A549 (cell line): ENCODE results near the gene CCSER1. TPM values are rescaled to one million over a fixed set of nuclear protein-coding genes. Genes with fewer than 3 reads are reported as not detected.

Source experiments
- ATAC-seq, 2 experiments: fragments of 200-7000 bp in 1 of 2; fragments of >200 bp in 1 of 2; cut with Nextera tagmentation in 1 of 2; cut with Tn5 transposase in 1 of 2; 3 replicates each; pipeline versions ENCODE4 v1.8.0 to v1.9.1; 2018 to 2020; ENCODE audit warnings: mild to moderate bottlenecking in 1 of 2, moderate library complexity in 1 of 2
- CTCF ChIA-PET: fragments of 300-600 bp; sonication (Branson Sonifier 250); formaldehyde crosslinking; extraction: SDS; loops from one replicate; lab custom pipeline; 2021; ENCODE audit warnings: antibody characterized with exemption, inconsistent platforms; lab: Yijun Ruan, JAX
- POLR2A ChIA-PET: fragments of 350-600 bp; formaldehyde crosslinking; extraction: SDS; loops from one replicate; lab custom pipeline; 2021; ENCODE audit warnings: antibody characterized with exemption, inconsistent platforms; lab: Yijun Ruan, JAX
- DNase-seq, 2 experiments: peaks; one replicate each; pipeline versions ENCODE4 v3.0.0 to v3.0.0-alpha.2; 2011 to 2016; ENCODE audit warnings: low read depth in 1 of 2, low spot score in 1 of 2
- FAIRE-seq: peaks from 2 replicates; lab custom pipeline; 2011; peaks lifted over from hg19 to GRCh38; lab: Jason Lieb, UNC
- H3K27ac ChIP-seq, 2 experiments: fragments of >200 bp; sonication (Bioruptor Twin); formaldehyde crosslinking; 3 replicates each; pipeline ENCODE4 v1.5.1; 2016 to 2017
- H3K4me1 ChIP-seq: fragments of >200 bp; sonication (Bioruptor Twin); formaldehyde crosslinking; 3 replicates; pipeline ENCODE4 v1.6.1; 2016
- H3K4me2 ChIP-seq: fragments of >200 bp; sonication (Bioruptor Twin); formaldehyde crosslinking; 3 replicates; pipeline ENCODE4 v1.6.1; 2016
- H3K4me3 ChIP-seq: fragments of >200 bp; sonication (Bioruptor Twin); formaldehyde crosslinking; 3 replicates; pipeline ENCODE4 v1.5.1; 2016
- H3K9me3 ChIP-seq: fragments of >200 bp; sonication (Bioruptor Twin); formaldehyde crosslinking; 3 replicates; pipeline ENCODE4 v1.6.1; 2016
- ATOH8 ChIP-seq: fragments of 250-450 bp; sonication (Bioruptor Pico); IDR thresholded peaks from 2 replicates; pipeline ENCODE4 v1.5.0; 2020; ENCODE audit warnings: low read depth, mild to moderate bottlenecking, moderate library complexity
- BHLHE40 ChIP-seq: IDR thresholded peaks from 2 replicates; pipeline ENCODE4 v1.6.1; 2012; ENCODE audit warnings: low read depth, low read length, inconsistent platforms
- CBX2 ChIP-seq: fragments of 200-600 bp; sonication (generic); IDR thresholded peaks from 2 replicates; pipeline ENCODE4 v1.6.1; 2016; ENCODE audit warnings: low read depth, mild to moderate bottlenecking, borderline replicate concordance
- CEBPB ChIP-seq, 2 experiments: fragments of >200 bp in 1 of 2; sonication (Bioruptor Twin) in 1 of 2; formaldehyde crosslinking in 1 of 2; IDR thresholded peaks; 2 replicates each; pipeline ENCODE4 v1.6.1; 2012 to 2016
- CHD2 ChIP-seq: fragments of 150-350 bp; IDR thresholded peaks from 2 replicates; pipeline ENCODE4 v1.6.1; 2014; ENCODE audit warnings: low read length; ENCODE audit not compliant: partially characterized antibody
- CHD4 ChIP-seq: fragments of 200-600 bp; sonication (generic); IDR thresholded peaks from 2 replicates; pipeline ENCODE4 v1.6.1; 2016; ENCODE audit warnings: antibody characterized with exemption, mild to moderate bottlenecking, borderline replicate concordance
- EHMT2 ChIP-seq: fragments of 200-600 bp; sonication (generic); IDR thresholded peaks from 2 replicates; pipeline ENCODE4 v1.6.1; 2016; ENCODE audit warnings: antibody characterized with exemption, low read depth, mild to moderate bottlenecking, moderate library complexity
- EP300 ChIP-seq, 2 experiments: fragments of >200 bp; sonication (Bioruptor Twin); formaldehyde crosslinking; IDR thresholded peaks; 2 replicates in 1 of 2; 3 replicates in 1 of 2; pipeline ENCODE4 v1.6.1; 2016 to 2017
- HDAC2 ChIP-seq: fragments of 200-600 bp; sonication (generic); IDR thresholded peaks from 2 replicates; pipeline ENCODE4 v1.6.1; 2016
- HES2 ChIP-seq: fragments of >200 bp; sonication (Bioruptor Twin); formaldehyde crosslinking; IDR thresholded peaks from 2 replicates; pipeline ENCODE4 v1.6.1; 2016
- HEYL ChIP-seq: fragments of 250-450 bp; sonication (Bioruptor Pico); IDR thresholded peaks from 2 replicates; pipeline ENCODE4 v1.8.0; 2021; ENCODE audit warnings: mild to moderate bottlenecking, moderate library complexity
- HMGXB4 ChIP-seq: fragments of 250-450 bp; sonication (Bioruptor Pico); IDR thresholded peaks from 2 replicates; pipeline ENCODE4 v1.5.0; 2021; ENCODE audit warnings: mild to moderate bottlenecking, moderate library complexity, borderline replicate concordance
- HOXA7 ChIP-seq: fragments of 250-450 bp; sonication (Bioruptor Pico); IDR thresholded peaks from 2 replicates; pipeline ENCODE4 v1.5.0; 2020; ENCODE audit warnings: mild to moderate bottlenecking, moderate library complexity
- HOXB13 ChIP-seq: fragments of 250-450 bp; sonication (Bioruptor Pico); IDR thresholded peaks from 2 replicates; pipeline ENCODE4 v1.5.0; 2020; ENCODE audit warnings: low read depth, mild to moderate bottlenecking, moderate library complexity
- JUNB ChIP-seq: fragments of >200 bp; sonication (Bioruptor Twin); formaldehyde crosslinking; IDR thresholded peaks from 2 replicates; pipeline ENCODE4 v1.6.1; 2016
- MAFK ChIP-seq: fragments of 450-650 bp; IDR thresholded peaks from 2 replicates; pipeline ENCODE4 v1.6.1; 2014; ENCODE audit not compliant: partially characterized antibody
- MAX ChIP-seq: IDR thresholded peaks from 2 replicates; pipeline ENCODE4 v1.6.1; 2012
- NFE2L2 ChIP-seq: fragments of 150-350 bp; conservative IDR thresholded peaks from 2 replicates; pipeline ENCODE4 v1.6.1; 2014; ENCODE audit warnings: low read length
- NPAS2 ChIP-seq: fragments of 250-450 bp; sonication (Bioruptor Pico); IDR thresholded peaks from 2 replicates; pipeline ENCODE4 v1.8.0; 2022; ENCODE audit warnings: mild to moderate bottlenecking, moderate library complexity, borderline replicate concordance
- NR3C1 ChIP-seq: fragments of >200 bp; sonication (Bioruptor Twin); formaldehyde crosslinking; IDR thresholded peaks from 3 replicates; pipeline ENCODE4 v1.6.1; 2017
- PBX3 ChIP-seq: IDR thresholded peaks from 2 replicates; pipeline ENCODE4 v1.6.1; 2012
- REST ChIP-seq: fragments of 200-600 bp; sonication (generic); IDR thresholded peaks from 2 replicates; pipeline ENCODE4 v1.6.1; 2016; ENCODE audit warnings: antibody characterized with exemption, mild to moderate bottlenecking, moderate library complexity
- RNF2 ChIP-seq: fragments of 200-600 bp; sonication (generic); IDR thresholded peaks from 2 replicates; pipeline ENCODE4 v1.6.1; 2016; ENCODE audit warnings: low read depth, mild to moderate bottlenecking, antibody characterized with exemption, moderate library complexity, borderline replicate concordance
- TFCP2L1 ChIP-seq: fragments of 250-450 bp; sonication (Bioruptor Pico); IDR thresholded peaks from 2 replicates; pipeline ENCODE4 v1.5.0; 2021; ENCODE audit warnings: mild to moderate bottlenecking
- TP53 ChIP-seq: fragments of 250-450 bp; sonication (Bioruptor Pico); IDR thresholded peaks from 2 replicates; pipeline ENCODE4 v1.5.0; 2021; ENCODE audit warnings: mild to moderate bottlenecking, moderate library complexity
- USF2 ChIP-seq: fragments of 450-650 bp; IDR thresholded peaks from 2 replicates; pipeline ENCODE4 v1.6.1; 2014; ENCODE audit warnings: antibody characterized with exemption
- ZFP36 ChIP-seq: fragments of 450-650 bp; IDR thresholded peaks from 2 replicates; pipeline ENCODE4 v1.6.1; 2014; ENCODE audit warnings: borderline replicate concordance; ENCODE audit not compliant: partially characterized antibody
- WGBS: methylation state at CpG from one replicate; pipeline ENCODE4 v1.1.6; 2017; ENCODE audit errors: missing lambda C conversion rate; 5-methylcytosine and 5-hydroxymethylcytosine counted together
- polyA plus RNA-seq, 4 experiments: library from polyadenylated mRNA; depleted of rRNA in 3 of 4; stranded (reverse); fragments of >200 nt; fragmentation: RNase III in 1 of 4; extraction: RNeasy Plus Mini Kit Qiagen cat#74134 plus additional on column Dnase treatment in 1 of 4; gene quantifications; 2 replicates in 3 of 4; 3 replicates in 1 of 4; pipeline ENCODE4 v1.2.3, GENCODE V29; 2011 to 2017

The CCSER1 gene
- polyA plus RNA-seq, 2 of the 4 experiments (the other 2 are of a cell fraction): 0.06 TPM; not detected in 1

- WGBS: 23% methylated on average over 1 of the region's 1 CpG
- no peak for FAIRE-seq
- no peak for DNase-seq
- H3K4me3 ChIP-seq: no peak overlapping the region
- ATAC-seq: no peak
- ChIA-PET CTCF (no interaction called here), POLR2A (no interaction called here)
- H3K4me2 ChIP-seq: 0 out of 3 replicates have a peak overlapping the region, but pooled peaks have one; percentile 5
- no peaks in the 10 kb centered on the region for H3K9me3 ChIP-seq
- no peaks in the 10 kb centered on the region; the same call in 2 of the 3 replicates for H3K4me1 ChIP-seq
- TF ChIP-seq HEYL: no peak
- no peak for TF ChIP-seq BHLHE40
- no peak for TF ChIP-seq HOXB13
- TF ChIP-seq ATOH8: no peak
- no peak for TF ChIP-seq CBX2
- no peak for TF ChIP-seq HMGXB4 (CRISPR knock-in tag)
- no peak for TF ChIP-seq CHD2
- TF ChIP-seq MAX: no peak
- TF ChIP-seq MAFK: no peak
- no peak overlapping the region for H3K27ac ChIP-seq
Observed at GRCh38 chr4:90575371-90575770, 448.2 kb downstream of the CCSER1 start.

- POLR2A ChIA-PET: no interaction called here
- TF ChIP-seq NR3C1 (no peak), RNF2 (no peak), MAFK (no peak), PBX3 (no peak), TP53 (CRISPR knock-in tag) (no peak), REST (no peak), HOXA7 (CRISPR knock-in tag) (no peak), JUNB (no peak), HMGXB4 (CRISPR knock-in tag) (no peak), USF2 (no peak), NFE2L2 (no peak), CHD4 (no peak), EP300 (IDR thresholded peaks at IDR 0.05) (no peak), HDAC2 (no peak), TFCP2L1 (CRISPR knock-in tag) (no peak), ZFP36 (no peak), HES2 (no peak), NPAS2 (no peak), CEBPB (IDR thresholded peaks at IDR 0.05) (no peak), EHMT2 (no peak)
- TF ChIP-seq, all 56 proteins: peak for 0
- no peak for ATAC-seq
- Histone ChIP-seq H3K4me3 (no peak overlapping the region), H3K4me1 (no peaks in the 10 kb centered on the region; the same call in 2 of the 3 replicates), H3K27ac (no peak overlapping the region), H3K9me3 (no peaks in the 10 kb centered on the region), H3K4me2 (no peak overlapping the region)
- CTCF ChIA-PET: no interaction called here
- DNase-seq: no peak
- whole genome bisulfite sequencing: 86% methylated on average over 1 of the region's 1 CpG
- FAIRE-seq: no peak
Observed at GRCh38 chr4:90580326-90580725, 453.1 kb downstream of the CCSER1 start.
